Measurements from ENCODE around the gene HMCN1.

The HMCN1 gene

DNA sequence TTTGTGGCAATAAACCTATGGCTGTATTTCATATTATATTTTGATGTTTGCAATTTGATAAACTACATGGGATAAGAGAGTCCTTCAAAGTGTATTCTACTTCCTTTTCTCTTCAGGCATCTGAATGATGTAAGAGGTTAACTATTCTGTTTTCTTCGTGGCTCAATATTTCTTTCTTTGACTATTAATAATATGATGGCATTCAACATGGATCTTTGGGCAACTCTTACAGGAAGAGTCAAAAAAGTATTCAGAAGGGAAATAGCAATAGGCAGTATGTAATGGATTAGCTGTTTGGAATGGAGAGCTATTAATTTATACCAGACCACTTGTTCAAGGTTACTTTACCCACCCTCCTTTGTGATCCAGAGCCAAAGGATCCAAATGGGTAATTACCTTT lies 74.4 kb downstream of the HMCN1 start:
- FAIRE-seq = no peak

DNA sequence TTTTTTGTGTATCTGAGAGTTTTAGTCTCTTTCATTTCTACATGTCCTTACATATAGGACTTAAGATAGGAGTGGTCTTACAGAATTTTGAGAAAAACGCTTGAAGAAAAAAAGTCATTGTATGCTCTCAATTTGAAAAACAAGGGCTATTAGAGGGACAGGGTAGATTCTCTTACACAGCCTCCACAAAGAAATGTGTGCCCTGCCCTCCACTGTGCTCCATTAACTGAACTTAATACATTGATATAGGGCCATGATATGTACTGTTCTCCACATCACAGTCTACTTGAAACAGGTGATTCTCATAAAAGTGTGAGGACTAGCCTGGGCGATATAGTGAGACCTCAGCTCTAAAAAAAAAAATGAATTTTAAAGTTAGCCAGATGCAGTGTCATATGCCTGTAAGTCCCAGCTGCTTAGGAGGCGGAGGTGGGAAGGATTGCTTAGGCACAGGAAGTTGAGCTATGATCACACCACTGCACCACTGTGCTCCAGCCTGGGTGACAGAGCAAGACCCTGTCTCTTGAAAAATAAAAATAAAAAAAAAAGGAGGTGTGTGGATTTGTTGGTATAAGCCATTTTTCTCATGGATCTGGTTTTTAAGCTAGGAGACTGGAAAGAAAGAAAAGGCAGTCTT lies 77.0 kb downstream of the HMCN1 start:
- FAIRE-seq = no peak

DNA sequence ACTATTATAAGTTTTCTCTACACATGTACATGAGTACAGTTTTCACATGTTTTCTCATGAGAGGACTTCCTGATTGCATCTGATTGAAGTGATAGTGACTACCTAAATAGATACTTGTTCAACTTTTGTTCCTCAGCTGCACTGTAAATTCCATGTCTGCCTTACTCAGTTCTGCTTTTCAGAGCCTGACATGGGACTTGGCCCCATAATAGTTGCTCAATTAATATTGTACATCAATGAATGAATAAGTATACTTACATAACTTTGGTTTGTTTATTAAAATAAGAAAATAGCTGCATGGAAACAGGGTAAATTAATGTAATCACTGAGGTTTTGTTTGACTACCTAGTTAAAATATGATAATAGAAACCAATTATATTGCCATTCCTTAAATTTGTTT lies 78.7 kb downstream of the HMCN1 start:
- no peak for FAIRE-seq

DNA sequence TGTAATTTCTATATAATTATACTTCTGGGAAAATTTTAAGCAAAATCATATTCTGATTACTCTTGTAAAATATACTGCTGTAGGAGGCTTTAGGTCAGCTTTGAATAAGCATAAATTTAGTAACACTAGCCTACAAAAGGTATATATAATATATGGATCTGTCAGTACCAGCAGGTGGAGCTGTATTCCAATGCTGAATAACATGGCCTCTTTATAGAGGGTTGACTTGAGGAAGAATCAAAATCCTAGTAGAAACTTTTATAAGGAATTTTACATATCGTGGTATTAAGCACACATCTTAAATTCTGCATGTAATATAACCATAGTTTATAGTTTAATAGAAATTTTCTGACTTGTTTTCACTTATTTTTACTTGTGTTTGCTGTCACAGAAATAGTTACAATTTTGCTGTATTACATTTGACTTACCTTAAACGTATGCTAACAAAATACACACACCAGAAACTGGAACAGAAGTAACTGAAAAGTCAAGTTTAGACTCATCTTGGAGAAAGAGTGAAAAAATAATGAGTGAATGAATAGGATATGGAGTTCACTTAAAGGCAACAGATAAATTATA lies 79.3 kb downstream of the HMCN1 start:
- peak; percentile 86 for FAIRE-seq

DNA sequence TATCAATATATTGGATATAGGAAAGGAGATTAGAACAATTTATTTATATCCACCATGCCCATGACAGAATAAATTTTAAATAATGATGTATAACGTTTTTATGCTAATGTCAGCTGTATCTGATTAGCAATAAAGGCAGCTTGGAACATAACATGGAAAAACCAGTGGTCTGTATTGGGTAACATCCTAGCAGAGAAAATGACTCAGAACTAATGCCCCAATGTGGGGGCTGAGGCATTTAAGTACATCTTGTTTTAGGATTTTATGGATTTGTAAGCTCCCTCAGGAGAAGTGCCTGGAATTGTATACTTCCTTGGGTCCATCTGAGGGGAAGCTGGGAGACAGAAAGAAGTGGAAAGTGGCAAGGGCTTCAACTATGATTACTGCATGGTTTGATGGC lies 82.3 kb downstream of the HMCN1 start:
- FAIRE-seq = no peak

DNA sequence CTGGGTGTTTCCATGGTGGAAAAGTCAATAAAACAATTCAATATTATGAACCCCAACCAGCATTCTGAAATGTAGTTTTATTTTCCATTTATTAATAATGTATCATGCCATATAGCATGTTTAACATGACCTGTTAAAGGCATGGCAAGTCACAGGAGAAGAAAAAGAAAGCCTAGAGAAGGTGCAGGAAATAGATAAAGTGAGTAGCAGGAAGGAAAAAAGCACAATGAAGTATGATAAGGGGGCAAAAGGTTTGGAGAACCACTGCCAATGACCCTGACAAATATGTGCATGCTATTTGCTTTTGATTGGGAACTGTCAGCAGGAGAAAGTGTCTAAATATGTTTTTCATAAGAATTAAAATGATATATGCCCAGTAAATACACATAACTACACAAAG lies 85.6 kb downstream of the HMCN1 start:
- no peak for FAIRE-seq

DNA sequence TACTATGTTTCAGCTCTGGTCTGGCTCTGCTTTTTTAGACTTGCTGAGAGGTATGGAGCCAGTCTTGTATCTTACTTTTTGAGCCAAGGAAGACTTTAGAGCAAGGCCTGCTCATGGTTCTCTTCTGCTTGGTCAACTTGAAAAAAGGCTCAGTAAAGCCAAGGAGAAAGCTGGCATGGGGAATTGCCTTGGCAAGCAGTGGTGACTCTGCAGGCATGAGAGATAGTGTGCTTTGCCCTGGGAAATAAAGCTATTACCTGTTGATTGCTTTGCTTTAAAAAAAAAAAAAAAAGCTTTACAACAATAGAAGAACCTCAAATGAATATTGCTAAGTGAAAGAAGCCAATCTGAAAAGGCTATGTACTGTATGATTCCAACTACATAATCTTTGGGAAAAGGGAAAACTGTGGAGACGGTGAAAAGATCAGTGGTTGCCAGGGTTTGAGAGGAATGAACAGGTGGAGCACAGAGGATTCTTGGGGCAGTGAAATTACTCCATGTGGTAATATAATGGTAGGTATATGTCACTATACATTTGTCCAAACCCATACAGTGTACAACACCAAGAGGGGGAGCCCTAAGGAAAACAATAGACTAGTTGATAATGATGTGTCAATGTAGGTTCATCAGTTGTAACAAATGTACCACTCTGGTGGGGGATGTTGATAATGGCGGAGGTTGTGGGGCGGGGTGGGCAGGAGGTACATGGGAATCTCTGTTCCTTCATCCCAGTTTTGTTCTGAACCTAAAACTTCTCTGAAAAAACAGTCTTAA lies 87.6 kb downstream of the HMCN1 start:
- no peak for FAIRE-seq

DNA sequence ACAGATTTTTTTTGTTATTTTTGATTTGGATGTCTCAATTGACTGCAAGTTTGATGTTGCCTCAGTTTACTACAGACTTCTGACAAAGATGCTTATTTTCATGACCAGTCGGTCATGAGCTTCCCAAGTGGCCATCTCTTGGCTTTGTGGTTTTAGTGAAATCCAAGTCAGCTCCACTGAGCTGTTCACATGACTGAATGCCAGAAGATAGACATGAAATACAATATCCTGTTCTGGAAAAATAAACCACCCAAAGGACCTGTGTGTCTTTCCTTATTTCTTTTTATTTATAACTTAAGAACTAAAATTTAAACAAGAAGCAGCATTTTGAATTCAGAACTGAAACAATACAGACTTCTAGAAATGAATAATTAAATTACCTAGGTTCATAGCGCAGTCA lies 89.3 kb downstream of the HMCN1 start:
- no peak for FAIRE-seq

DNA sequence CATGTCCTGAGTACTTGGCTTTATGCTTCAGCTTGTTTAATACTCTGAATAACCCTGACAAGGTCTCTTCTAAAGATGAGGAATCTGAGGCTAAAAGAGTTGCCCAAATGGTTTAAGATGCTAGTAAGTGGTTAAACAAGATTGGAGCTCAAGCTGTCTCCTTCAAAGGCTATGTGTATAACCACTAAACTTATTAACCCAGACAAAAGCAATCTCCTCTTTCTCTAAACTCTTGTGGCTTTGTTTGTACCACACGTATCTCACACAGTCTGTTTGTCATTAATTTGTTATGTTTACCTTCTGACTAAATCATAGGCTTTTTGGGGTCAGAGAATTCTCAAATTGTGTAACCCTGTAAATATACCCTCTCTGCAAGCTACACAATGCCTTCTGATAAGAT lies 89.9 kb downstream of the HMCN1 start:
- no peak for FAIRE-seq

DNA sequence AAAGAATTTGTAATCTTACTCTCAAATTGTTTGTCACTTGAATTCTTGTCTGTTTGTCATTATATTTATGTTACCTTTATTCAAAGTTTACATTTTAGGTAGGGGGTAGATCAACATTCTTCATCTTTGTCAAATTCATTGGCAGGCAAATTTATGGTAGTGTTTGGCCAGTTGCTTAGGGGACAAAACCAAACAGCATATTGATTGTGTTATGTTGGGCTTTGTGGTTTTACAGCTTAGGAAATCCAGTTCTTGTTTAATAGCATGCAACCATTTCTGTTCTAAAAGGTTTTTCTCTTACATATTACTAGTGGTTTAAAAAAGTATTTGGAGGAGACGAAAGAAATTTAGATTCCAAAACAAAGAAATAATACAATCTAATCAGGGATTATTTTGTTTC lies 91.4 kb downstream of the HMCN1 start:
- FAIRE-seq = no peak

DNA sequence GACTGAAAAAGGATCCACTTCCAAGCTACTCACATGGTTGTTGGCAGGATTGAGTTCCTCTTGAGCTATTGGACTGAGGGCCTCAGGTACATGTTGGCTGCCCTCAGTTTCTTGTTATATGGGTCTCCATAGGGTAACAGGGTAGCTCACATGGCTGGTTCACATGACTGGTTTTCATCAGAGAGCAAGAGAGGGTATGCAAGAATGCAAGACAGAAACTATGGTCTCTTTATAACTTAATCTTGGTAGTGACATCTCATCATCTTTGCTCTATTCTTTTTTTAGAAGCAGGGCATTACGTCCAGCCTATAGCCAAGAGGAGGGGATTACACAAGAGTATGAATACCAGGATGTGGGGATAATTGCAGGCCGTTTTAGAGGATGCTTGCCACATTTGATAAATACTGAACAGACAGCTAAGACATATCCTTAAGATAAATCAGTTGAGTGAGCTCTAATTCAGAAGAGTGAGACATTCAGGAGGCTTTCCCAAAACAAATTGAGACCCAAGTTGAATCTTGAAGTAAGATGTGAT lies 100.2 kb downstream of the HMCN1 start:
- no peak for FAIRE-seq

DNA sequence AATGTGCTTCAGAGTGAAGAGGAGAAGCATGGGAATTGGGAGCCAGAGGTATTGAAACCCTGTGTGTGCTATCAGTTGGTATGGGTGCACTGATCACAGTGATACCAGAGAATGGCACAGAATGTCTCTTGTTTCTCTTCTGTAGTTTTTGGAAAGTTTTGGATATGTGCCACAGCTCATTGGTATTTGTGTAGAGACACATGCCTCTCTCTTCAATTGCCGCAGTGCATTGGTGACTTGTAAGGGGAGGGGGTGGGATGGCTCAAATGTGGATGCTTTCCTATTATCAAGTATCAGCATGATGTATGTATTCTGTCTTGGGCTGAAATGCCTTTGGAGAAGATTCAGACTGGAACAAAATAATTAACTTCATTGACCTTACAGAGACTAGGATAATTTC lies 101.0 kb downstream of the HMCN1 start:
- no peak for FAIRE-seq

DNA sequence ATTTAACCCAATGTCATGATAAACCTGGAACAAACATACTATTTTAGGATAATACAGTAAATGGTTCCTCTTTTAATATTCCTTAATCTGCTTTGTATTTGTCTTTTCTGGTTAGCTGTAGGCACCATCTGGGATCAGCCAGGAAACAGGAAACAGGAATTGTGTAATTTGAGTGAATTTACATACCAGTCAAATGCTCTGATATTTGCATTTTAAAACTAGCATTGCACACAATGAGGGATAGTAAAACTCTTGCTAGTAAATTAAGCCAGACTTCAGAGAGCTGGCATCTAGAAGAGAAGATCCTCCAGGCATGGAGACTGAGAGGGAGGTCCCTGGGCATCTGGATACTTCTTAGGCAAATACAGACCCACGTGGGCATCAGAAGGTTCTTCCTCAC lies 103.5 kb downstream of the HMCN1 start:
- FAIRE-seq = no peak

DNA sequence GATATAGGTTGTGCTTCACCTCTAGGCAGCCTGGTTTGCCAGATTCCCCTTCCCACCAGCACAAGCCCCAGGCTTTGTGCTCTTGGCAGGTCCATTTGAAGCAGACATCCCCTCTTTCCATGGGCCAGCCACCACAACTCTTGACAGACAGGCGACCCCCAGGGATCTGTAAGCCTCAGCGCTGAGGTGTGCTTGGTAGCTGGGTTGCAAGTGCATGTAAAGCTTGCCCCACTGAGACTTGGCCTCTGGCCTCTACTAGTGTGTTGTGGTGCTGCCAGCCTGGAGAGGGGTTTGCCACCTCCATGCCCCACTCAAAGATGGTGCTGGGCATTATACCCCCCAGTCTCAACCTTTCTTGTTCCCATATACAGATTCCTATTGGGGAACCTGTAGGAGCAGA lies 103.9 kb downstream of the HMCN1 start:
- no peak for FAIRE-seq

DNA sequence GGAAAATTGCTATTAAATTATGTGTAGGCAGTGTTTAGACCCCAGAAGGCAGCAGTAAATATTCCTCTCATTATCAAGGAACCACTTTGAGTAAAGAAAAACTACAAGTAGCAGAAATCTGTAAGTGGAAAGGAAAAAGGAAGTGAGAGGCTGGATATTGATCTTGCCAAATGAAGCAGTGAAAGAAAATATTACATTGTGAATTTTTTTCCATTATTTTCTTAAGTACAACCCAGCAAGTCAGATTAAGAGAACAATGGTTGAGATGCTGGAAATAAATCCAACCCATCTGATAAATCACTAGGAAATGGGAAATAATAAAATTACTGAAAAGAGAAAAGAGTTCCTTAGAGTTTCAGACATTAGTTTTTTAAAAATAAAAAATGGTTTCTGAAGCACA lies 106.7 kb downstream of the HMCN1 start:
- no peak for FAIRE-seq

DNA sequence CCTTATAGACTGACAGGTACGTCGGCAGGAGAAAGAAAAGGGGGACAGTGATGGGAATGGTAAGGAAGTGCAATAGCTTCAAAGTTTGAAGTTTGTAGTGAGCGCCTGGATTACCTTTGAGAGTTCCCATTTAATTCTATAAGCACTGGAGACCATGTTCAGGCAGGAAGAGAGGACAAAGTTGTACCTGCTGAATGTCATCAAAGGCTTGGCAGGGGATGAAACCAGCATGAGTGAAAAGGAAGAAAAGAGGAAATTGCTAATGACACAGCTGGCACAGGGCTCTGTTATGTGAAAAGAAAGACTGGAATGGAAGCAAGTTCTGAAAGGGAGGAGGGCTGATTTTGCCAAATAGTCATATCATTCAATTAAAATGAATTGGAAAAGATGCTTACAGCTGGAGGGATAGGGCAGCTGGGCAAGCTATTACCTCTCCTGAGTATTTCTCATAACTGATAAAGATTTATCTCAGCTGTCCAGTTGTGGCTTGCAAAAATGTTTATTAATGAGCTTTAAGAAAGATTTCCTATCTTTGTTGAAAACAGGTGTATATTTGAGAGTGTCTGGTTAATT lies 109.2 kb downstream of the HMCN1 start:
- no peak for FAIRE-seq

DNA sequence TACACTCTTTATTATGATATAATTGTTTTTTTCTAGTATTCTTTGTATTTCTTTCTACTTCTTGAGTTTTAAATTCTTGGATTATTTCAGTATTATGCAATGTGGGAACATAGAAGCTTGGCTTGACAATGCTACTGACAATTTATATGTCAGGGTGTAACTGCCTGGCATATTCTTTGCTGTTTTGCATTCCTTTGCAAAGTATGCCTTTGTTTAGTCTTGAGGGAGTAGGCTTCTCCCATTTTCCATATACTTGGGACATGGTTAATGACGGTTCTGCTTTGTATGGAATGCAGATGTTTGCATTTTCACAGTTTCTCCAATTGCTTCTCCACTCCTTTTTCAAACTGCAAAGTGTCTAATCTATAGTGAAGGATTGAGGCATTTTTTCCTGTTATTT lies 109.8 kb downstream of the HMCN1 start:
- FAIRE-seq = no peak

DNA sequence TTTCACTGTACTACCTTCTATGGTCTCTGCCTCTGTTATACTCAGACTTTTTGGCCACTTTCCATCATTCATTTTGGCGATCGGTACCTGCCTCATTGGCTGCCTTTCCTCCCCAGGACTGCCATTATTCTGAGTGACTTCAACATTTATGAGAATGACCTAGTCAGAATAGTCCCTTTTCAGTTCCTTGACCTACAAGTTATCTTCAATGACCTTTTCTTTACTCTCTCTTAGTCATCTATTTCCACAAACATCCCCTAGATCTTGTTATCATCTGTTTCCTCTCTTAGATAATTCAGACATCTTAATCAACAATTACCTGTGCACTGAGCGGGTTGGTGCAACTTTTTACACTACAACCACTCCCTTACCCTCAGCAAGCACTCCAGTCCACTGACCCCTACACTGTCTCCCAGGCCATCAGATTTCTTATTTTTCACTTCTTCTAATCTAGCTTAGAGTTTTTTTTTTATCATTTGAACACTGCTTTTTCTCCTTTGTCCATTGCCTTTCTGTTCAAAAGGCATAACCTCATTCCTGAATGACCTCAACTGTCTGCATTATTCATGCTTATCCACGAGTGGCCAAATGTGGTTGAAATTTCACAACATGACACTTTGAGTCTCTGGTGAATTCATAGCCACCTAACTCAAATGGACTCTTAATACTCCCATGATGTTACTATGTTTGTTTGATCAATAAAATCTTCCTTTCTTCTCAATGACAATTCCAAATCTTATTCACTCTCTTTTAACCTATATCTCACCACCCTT lies 112.7 kb downstream of the HMCN1 start:
- FAIRE-seq = no peak

DNA sequence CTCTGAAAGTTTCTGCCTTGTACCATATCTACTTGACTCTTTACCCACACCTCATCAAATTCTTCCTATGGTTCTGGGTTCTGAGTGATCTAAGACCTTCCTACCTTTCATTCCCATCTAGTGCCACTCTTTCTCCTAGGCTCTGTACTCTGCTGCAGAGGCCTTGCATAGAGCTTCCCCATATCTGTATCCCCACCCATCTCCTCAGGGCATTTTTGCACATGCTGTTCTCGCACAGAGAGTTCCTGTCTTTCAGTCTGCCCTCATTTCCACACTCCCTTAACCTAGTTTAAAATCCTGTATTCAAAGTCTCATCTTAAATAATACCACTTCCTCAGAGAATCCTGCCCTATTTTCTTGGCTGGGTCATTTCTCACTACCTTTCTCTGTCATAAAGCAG lies 114.8 kb downstream of the HMCN1 start:
- no peak for FAIRE-seq

DNA sequence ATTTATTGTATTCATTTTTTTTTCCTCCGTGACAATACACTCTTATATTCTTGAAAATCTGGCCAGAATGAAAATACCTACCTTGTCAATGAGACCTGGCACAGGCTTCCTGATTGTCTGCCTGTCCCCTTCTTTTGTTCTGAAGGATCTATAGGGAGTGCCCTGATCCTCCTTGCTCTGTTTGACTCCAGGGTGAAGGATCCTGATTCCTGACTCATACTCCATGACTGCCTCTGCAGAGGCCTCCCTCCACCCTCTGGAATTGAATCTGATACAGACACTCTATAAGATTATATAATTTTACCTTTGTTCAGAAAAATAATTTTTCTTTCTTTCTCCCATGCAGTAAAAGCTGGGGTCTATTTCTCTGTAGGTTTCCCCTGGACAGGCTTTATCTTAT lies 116.2 kb downstream of the HMCN1 start:
- FAIRE-seq = no peak

DNA sequence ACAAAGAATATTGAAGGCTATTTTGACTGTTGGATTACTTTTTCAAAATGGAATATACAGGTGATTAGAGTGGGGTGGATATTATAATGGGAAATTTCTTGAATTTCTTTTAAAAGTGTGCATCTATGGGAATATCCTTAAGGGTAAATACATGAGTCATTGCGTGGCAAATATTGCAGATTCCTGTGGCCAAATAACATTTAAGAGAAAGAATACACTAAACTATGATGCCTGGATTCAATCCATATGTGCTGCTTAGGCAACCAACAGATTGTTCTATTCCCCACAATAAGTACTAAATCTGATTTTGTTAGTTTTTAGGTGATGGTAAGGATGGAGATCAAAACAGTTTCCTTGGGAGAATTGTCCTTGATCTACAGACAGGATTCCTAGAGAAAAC lies 119.5 kb downstream of the HMCN1 start:
- no peak for FAIRE-seq

DNA sequence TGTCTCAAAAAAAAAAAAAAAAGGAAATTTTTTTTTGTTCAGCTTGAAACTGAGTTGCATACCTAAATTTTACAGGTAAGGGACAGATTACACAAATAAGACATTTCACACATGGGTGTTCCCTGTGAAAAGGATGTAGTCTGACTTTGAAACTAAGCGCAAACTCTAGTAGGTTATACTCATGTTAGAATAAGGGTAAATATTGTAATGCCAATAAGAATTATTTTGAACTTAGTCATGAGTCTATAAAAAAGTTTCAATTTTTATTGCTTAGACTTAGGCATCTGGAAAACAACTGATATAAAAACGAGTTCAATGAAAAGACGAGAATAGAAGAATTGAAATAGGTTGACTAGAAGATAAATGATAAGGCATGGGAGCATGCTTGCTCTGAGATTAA lies 122.3 kb downstream of the HMCN1 start:
- no peak for FAIRE-seq

DNA sequence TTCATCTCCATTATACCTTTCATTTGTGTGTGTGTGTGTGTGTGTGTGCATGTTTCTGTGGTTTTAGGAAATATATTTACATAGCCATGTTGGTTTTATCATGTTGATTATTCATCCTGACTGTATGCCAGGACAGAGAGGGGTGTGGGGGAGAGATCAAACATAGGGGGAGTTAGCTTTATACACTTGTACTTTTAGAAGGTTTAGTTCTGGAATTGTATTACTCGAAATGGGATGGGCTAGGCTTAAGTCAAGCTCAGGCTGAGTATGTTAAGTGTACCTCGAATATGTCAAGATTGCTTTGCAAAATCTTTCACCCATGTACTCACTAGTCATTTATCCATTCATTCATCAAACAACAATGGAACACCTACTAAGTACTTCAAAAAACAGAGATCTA lies 123.3 kb downstream of the HMCN1 start:
- no peak for FAIRE-seq

All from A204.1 (cell line).